Activated CD4-positive, alpha-beta T cell treated with anti-CD3 and anti-CD28 coated beads, Interleukin-2, amount 50 U/mL, for 24 hours (primary cell): Measurements from ENCODE around the gene LMBRD1.
"Not testable (repeated sequence)": the region's sequence is repeated elsewhere in the genome, so short reads cannot be mapped to it uniquely, and the experiment has no call there.

Experiments used
- DNase-seq, 2 donors: peaks; one replicate each; pipeline ENCODE4 v3.0.0-alpha.2; 2020; ENCODE audit warnings: low read depth in 1 of 2, low spot score in 1 of 2

Gene LMBRD1

DNA sequence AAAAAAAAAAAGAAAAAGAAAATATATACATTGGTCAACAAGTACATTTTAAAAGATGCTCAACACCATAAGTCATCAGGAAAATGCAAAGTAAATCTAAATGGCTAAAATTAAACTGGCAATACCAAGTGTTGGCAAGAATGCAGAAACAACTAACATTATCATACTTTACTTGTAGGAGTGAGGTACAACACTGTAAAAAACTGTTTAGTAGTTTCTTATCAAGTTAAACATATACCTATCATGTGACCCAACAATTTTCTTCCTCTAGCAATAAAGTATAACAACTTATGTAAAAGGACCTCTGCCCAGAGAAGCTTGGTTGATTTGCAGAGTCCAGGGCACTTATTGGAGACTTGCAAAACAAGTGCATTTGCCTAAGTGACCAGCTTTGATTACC, 40.4 kb downstream of the LMBRD1 start:
- DNase-seq, result no peak

DNA sequence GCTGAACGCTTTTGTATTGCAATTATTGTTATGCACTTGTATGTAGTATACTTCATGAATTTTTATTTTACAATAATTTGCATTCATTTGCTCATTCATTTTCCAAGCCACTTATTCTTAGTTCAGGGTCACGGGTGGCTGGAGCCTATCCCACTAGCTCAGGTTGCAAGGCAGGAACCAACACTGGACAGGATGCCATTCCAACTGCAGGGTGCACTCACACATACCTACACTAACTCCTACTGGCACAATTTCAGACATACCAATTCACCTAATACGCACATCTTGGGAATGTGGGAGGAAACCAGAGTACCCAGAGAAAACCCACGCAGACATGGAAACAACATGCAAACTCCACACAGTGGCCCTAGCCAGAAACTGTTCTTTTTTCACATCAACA, 61.8 kb downstream of the LMBRD1 start:
- no peak for DNase-seq

DNA sequence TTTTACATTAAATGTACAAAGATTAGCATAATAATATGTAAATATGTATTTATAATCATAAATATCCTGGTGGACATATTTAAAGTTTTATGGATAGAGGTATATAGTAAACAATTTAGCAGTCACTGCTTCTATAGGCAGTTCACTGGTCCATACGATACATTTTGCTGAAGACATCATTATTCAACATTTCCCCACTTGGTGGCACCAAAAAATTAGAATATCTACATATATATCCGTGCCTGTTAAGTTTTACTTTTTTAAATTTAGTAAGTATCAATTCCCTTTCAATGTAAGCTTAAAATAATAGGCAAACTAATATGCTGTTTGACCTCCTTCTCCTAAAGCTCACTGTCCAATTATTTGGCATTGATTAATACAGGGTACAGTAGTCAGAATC, 64.2 kb downstream of the LMBRD1 start:
- no peak for DNase-seq

DNA sequence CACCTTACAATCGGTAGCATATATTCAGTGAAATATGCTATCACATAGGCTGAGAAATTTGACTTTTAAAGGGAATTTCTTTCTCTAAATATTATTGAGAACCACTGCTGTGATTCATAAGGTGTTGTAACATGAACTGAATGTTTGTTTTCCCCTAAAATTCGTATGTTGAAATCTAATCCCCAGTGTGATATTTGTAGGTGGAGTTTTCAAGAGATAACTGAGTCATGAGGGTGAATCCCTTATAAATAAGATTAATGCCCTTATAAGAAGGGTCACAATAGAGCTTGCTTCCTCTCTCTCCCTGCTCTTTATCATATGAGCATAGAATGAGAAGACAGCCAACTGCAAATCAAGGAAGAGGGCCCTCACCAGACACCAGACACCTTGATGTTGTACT, 64.8 kb downstream of the LMBRD1 start:
- DNase-seq, result no peak

DNA sequence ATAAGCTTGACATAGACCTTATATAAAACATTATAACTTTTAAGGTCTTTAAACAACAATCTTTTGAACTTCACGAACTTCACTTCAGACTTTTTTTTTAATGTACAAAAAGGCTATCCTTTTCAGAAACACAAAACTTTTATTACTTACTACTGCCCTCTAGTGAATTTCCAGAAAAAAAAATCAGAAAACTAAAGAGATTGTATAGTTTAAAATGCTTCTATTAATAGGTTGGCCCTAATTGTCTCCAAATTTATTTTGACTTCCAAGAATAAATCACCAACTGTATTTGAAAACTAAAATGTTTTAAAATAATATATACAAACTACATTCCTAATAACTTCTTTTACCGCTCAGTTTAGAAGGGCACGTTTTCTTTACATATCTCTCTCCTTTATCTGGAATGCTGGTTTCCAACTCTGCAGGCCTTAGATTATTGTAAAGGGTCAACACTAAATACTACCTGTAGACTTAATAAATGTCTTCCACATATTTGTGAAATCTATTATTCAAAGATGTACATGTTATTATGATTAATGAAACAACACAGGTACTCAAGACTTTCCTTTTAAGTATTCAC, 66.8 kb downstream of the LMBRD1 start:
- no peak for DNase-seq

DNA sequence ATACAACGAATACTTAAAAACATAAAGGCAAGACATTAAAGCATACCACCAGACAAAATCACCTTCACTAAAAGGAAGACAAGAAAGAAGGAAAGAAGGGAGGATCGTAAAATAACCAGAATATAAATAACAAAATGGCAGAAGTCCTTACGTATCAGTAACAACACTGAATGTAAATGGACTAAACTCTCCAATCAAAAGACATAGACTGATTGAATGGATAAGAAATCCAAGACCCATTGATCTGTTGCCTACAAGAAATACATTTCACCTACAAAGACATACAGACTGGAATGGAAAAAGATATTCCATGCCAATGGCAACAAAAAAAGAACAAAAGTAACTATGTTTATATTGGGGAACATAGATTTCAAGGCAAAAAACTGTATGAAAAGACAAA, 74.1 kb downstream of the LMBRD1 start:
- no peak for DNase-seq

DNA sequence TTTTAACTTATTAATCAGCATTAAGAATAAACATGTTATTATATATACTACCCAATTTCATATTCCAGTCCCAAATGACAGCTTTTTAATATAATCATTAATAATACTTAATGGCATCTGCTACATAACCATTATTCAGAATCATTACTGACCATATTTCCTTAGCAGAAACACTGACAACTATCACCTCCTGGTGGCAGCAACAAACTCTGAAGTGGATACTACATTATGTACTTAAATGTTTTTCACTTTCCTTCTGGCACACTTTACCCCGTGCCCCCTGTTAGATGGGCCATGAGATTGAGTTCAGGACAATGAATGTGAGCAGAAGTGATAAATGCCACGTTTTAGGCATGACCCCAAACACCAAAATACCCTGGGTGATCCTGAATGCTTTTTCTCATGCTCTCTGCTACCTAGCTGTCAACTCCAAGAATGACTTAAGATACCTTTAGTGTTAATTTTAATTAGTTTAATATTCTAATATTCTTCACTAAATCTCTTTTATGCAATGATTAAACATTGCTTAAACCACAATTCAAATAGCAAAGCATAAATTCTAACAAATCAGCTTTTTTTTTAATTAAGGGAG, 77.1 kb downstream of the LMBRD1 start:
- DNase-seq, result no peak

DNA sequence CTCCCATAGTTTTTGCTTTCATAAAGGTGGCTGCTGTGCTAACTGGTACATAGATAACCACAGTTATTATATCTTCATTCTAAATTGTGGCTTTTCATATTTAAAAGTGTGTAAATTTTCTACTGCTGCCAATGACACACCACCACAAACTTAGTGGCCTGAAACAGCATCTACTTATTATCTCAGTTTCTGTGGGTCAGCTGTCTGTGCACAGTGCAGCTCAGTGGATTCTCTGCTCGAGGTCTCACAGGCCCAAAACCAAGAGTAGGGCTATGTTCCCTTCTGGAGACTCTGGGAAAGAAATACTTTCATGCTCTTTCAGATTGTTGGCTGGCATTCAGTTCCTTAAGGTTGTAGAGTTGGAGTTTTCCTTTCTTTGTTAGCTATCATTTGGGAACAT, 90.1 kb downstream of the LMBRD1 start:
- DNase-seq, result no peak

DNA sequence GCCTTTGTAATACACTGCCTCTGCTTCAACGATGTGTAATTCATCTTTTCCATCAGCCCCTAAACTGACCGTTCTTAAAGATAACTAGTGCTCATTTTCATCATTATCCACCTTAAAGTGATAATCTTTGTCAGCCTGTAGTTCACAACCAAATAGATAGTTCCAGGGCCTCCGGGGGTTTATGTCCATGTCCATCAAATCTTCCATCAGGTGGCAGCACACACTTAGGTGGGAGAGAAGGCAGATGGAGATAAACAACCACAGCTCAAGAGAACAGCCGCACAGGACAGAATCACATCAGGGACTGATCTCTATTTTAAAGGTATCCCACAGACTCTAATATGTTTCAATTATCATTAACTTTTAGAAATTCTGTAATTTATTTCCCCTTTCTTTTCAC, 90.9 kb downstream of the LMBRD1 start:
- DNase-seq, result no peak

DNA sequence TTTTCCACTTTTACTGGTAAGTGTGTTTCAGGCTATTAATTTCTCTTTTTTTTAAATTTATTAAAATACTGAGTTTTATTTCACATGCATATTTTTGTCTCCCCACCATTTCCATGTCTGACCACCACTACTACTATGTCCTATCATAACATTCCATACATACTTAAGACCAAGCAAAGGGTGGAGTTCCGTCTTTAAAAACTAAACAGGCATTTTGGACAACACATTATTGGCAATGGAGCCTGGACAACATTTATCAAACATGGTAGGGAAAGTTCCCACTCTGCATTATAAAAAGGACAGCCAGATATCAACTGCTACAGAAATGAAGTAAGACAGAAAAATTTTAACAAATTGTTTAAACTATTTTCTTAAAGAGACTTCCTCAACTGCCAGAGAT, 91.9 kb downstream of the LMBRD1 start:
- DNase-seq, result no peak

DNA sequence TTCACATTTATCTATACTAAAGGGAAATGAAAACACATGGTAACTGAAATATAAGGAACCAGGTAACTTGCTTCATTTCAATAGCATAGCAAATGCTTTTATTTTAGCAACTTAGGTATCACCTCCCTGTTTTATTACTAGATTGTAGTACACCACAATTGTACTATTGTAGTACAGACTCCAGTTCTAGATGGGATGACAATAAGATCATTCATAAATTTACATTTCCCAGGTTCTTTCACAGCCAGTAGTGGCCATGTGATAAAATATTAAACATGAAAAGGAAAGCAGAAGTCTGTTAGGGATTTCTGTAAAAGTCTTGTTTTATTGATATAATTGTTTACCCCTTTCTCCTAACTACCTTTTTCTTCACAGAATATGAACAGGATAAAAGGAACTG, 97.2 kb downstream of the LMBRD1 start:
- no peak for DNase-seq

DNA sequence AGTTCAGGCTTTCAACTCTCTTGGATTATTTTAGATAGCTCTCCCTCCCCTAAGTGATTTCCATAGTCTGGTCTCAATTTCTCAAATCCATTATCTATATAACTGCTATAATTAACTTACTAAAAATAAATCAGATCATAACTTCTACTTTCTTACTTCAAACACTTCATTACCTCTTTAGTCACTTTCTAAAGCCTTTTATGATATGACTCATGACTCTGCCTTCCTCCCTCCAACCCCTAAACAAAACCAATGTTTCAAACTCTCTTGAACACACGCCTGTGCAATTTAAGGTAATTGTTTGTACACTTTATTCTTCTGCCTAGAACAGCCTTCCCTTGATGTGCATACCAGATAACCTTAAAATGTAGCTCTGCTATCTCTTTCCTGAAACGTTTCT, 100.5 kb downstream of the LMBRD1 start:
- DNase-seq, result no peak

DNA sequence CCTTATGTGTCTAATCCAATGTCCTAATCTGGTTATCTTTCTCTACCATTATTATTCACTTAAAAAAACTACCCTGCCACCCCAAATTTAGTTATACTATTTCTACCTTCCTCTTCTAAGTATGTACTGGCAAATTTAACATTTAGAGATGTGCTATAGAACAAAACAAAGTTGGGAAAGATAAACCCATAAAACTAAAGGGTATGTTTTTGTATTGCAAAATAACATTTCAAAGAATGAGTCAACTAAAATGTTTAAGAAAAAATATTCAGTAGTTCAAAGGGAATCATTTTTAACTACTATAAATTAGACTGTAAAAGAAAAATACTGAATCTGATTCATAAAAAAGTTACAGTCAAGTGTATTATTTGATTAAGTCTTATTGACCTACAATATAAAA, 103.0 kb downstream of the LMBRD1 start:
- DNase-seq, result no peak

DNA sequence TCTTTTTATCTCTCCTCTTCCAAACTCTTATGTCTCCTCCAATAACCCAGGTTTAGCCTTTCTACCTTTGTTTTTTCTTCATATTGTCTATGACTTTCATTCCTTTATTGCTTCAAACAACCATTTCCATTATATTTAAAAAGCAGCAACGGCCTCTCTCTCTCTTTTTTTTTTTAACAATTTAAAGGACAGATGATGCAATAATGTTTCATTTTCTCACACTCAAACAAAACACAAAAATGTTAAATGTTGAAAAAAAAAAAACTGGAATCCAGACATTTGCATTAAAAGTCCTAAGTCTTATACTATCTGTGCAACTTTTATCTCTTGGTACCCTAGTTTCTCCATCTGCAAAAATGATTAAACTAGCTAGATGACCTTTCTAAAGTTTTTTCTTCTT, 105.8 kb downstream of the LMBRD1 start:
- no peak for DNase-seq

DNA sequence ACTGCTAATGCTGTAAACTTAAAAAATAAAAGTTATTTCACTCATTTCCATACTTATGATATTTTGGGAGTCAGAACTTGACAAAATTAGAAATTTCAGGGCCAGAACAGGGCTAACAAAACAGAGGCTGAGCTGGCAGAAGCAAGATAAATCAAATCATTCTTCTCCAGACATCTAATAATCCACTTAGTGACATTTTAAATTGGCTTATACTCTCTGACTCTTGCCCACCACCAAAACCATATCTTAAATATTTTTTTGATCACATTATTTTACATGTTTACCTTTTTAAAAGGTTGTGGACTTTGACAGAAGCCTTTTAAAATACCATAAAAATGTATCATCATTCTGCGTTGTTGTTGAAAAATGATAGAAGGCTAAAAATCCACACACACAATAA, 116.5 kb downstream of the LMBRD1 start:
- no peak for DNase-seq

DNA sequence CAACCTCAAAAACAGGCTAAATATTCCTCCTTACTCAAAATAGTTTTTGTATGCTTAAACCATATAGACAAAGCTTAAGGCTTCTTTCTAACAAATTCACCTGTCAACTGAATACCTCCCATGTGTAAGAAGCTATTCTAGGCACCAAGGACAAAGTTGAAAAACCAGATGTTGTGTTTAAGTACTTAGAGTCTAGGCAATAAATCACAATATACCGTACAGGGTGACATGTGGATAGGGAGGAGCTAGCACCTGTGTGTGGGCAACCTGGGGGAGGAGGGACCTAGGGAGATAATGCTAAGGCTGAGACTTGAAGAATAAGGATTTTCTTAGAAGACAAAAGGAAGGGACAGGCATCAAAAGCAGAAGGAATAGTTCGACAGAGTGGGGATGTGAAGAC, 123.5 kb downstream of the LMBRD1 start:
- no peak for DNase-seq

DNA sequence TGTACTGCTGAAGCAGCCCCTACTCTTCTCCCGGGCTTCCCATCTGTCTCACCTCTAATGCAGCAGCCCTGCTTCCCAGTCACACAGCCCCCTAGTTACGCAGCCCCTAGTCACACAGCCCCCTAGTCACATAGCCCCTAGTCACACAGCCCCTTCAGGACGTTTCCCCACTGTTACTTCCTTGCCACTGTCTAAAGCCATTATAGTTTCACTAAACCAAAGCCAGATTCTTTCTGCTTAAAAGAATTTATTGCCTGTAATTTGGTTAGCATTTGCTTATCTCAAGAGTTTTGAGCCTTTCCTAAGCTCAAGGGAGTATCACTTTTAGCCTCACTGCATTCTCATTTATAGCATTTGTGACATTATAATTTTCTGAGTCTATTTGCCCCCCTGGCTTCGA, 127.9 kb downstream of the LMBRD1 start:
- no peak for DNase-seq

DNA sequence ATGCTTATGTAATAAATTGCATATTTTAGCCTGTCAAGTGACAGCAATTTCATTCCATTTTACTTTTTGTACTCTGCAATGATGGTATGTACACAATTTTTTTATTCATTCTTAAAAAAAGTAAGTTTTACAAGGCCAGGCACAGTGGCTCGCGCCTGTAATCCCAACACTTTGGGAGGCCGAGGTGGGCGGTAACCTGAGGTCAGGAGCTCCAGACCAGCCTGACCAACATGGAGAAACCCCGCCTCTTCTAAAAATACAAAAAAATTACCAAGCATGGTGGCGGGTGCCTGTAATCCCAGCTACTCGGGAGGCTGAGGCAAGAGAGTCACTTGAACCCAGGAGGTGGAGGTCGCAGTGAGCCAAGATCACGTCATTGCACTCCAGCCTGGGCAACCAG, 130.0 kb downstream of the LMBRD1 start:
- DNase-seq, result not testable (repeated sequence)

DNA sequence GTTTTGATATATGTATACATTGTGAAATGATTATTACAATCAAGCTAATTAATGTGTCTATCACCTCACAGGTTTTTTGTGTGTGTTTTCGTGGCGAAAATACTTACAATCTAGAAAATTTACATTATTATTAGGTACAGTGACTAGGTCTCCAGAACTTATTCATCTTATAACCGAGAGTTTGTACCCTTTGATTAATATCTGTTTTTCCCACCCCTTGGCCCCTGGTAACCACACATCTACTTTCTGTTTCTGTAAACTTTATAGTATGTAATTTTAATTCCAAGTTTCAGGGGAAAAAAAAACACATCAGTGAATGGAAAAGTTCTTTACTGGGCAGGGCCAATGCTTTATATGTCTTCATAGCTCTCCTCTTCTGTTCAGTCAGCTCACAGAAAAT, 131.4 kb downstream of the LMBRD1 start:
- no peak for DNase-seq

DNA sequence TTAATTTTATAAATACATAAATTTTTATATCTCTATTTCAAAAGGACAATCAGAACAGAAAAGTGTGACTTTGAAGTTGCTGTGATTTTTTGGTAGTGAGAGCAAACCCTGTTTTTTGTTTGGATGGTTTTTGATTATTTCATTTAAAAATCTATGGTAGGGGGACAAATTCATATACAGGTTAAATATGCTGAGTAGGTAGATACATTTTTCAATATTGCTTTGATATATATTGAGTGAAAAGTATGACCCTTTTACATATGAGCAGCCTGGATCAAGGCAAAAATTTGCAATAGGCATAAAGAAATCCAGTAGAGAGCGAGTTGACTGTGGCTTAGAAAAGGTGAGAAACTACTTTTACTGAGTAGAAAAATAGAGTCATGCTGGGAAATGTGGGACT, 132.3 kb downstream of the LMBRD1 start:
- DNase-seq, result no peak

DNA sequence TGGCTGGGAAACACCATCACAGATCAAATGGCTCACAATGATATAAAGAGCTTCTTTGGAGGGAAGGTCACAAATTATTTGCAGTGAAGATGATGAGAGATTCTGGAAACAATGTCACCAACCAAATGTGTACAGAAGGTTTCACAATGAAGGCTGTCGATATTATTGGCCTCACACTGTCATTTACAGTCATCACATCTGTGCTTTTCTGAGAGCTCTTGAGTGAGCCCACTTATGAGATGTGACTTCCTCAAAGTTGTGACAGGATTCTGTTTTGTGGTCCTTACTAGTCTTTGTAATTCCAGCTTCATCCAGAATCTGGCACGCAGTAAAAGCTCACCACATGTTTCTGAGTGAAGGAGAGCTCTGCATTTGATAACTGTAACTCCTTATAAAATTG, 133.6 kb downstream of the LMBRD1 start:
- DNase-seq, result no peak

DNA sequence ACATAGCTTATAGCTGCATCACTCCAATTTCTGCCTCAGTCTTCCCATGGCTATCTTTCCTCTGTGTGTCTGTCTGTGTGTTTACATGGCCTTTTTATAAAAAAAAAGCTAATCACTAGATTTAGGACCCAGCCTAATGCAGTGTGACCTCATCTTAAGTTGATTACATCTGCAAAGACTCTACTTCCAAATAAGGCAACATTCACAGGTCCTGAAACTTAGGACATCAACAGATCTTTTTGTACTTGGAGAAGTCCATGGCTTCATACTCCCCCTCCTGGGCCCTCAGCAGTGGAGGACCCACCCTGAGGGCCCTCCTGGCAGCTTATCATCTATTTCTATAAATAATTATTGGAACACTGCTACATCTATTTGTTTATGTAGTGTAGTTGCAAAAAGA, 146.1 kb downstream of the LMBRD1 start:
- no peak for DNase-seq

DNA sequence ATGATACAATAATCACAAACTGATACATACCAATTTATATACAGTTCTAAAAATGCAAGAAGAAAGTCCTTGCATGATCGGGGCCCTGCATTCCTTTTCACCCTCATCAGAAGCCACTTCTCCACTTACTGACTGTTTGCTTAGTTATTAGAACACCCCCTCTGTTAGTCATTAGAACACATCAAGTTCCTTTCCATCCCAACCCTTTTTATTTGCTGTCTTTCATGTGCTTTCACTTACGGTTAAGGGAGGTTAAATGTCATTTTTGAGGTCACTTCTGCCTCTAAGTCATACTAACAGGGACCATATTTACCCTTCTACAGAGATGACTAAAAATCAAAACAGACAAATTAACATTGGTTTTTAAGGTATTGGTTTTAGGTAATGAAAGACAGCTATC, 149.1 kb downstream of the LMBRD1 start:
- DNase-seq, result no peak

DNA sequence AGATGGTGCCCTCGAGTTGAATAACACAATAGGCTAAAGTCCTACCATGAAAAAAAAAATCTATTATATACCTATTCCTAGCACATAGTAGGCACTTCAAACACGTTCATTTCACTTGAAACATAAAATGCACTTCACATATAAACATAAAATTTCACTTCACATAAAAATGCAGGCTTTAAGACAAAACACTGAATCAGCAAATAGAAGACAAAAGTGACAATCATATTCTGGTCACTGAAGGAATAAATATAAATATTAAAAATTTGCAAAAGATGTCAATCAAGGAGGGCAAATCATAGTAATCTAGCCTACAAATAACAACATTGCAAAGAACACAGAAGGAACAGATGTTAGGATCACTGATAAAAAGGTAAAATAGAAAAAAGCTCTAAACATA, 153.1 kb downstream of the LMBRD1 start:
- DNase-seq, result no peak
